Activated T-cell treated with anti-CD3 and anti-CD28 coated beads, Interleukin-2, amount 50 U/mL, for 4 hours (primary cell): ENCODE measurements around the gene ANKRD13B. TPM values are rescaled to one million over a fixed set of nuclear protein-coding genes. Genes with fewer than 3 reads are reported as not detected.

Experiments used
- ATAC-seq, 2 donors: fragments of 200-7000 bp; cut with Tn5 transposase; one replicate each; pipeline ENCODE4 v1.10.0; 2021
- DNase-seq: peaks from one replicate; pipeline ENCODE4 v3.0.0-alpha.2; 2020
- H3K27me3 Mint-ChIP-seq: one replicate; pipeline ENCODE4 v1.8.0; 2021; ENCODE audit warnings: low read depth, mixed read lengths
- H3K36me3 Mint-ChIP-seq: one replicate; pipeline ENCODE4 v1.8.0; 2022; ENCODE audit warnings: mixed read lengths; ENCODE audit not compliant: insufficient read depth
- H3K4me1 Mint-ChIP-seq: one replicate; pipeline ENCODE4 v1.8.0; 2021; ENCODE audit warnings: low read depth, mixed read lengths
- H3K4me3 Mint-ChIP-seq: one replicate; pipeline ENCODE4 v1.8.0; 2021; ENCODE audit warnings: mild to moderate bottlenecking, moderate library complexity, mixed read lengths
- H3K9me3 Mint-ChIP-seq: one replicate; pipeline ENCODE4 v1.8.0; 2021; ENCODE audit warnings: mixed read lengths
- total RNA-seq, 3 donors: library from RNA; stranded (reverse); gene quantifications; one replicate each; pipeline ENCODE4 v1.2.1, GENCODE V29; 2021

Gene ANKRD13B
- total RNA-seq, 3 donors from 2014 or later: 33.3 to 40.7 (median 40.4) TPM

DNA sequence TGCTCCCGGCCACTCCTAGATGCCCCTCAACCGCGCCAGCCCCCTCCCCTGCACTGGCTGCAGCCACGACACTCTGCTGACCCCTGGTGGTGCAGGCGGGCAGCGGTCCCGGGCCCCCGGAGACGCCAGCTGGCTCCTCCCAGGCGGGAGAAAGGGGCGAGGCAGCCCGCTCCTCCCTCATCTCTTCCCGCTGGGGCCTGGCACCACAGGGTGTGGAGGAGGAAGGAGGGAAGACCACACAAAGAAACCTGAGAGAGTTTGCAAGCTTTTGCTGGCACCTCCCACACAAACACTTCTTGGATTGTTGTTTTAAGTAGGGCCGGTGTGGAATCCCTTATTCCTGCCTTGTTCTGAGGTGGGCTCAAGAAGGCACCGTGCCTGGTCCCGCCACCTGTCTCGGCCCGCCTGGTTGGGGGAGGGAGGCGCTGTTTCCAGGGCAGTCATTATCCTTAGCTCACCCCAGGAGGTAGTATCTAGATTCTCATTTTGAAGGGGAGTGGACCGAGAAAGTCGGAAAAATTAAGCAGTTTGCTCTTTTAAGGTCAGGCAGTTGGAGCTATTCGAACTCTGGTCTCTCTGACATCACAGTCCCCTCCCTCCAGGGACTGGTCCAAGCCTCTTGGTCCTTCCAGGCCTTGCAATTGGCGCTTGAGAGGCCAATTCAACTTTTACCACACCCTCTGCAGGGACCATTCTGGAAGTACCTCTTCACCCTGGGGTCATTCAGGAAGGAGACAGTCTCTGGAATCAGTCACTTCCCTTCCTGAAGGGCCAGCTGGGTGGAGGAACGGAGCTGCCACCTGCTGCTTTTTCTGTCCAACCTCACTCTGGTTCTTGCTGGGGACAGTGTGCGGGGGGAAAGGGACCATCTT is 959 bp upstream of the ANKRD13B start:
- peak; percentile 75 for DNase-seq
- Mint-ChIP-seq H3K4me1 (peaks cover 46% of the 10 kb centered on the region), H3K27me3 (no peaks in the 10 kb centered on the region), H3K4me3 (peak overlapping the region; percentile 73), H3K9me3 (no peaks in the 10 kb centered on the region), H3K36me3 (no peaks in the 10 kb centered on the region)
- peak; percentile 17 to 35 for ATAC-seq

DNA sequence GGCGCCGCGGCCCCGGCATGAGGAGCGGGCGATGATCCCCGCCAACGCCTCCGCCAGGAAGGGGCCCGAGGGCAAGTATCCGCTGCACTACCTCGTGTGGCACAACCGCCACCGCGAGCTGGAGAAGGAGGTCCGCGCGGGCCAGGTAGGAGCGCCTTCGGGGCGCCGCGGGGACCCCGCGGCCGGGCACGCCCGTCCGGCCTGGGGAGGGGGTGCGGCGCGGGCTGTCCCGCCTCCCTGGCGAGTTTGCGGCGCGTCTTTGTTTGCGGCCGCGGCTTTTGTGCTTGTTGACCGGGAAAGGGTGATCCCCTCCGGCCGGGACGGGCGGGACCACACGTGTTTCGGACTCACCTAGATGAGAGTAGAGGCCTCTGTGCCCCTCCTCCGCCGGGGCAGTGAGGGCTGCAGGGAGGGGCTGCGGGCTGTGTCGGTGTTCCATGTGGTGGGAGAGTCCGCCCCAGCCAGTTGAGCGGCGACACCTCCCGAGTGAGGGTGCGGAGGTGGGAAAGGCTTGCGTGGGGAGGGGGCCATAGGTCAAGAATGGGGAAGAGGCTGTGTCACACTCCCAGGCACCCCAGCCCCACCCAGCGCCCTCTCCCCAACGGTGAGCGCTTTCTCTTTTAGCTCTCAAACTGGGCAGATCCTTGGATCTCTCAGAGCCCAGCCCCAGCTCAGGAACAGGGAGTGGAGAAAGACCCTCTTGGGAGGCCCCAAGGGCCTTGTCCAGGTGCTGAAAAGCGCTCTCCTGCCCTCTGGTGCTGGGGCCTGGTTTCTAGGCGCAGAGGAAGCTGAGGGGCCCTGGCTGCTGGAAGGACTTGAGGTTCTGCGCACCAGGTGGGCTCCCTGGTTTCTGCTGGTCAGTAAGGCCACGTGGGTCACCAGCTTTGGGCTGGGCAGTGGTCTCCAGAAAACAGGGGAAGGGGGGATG is 923 bp downstream of the ANKRD13B start:
- DNase-seq: peak; percentile 9
- no peaks in the 10 kb centered on the region for H3K36me3 Mint-ChIP-seq
- ATAC-seq: no peak

GRCh38 chr17:29594519-29595090 is 1.7 kb downstream of the ANKRD13B start:
- H3K36me3 Mint-ChIP-seq: no peaks in the 10 kb centered on the region
- H3K4me1 Mint-ChIP-seq: peaks cover 33% of the 10 kb centered on the region
- DNase-seq (no peak), ATAC-seq (no peak)
- no peaks in the 10 kb centered on the region for H3K9me3 Mint-ChIP-seq
- H3K4me3 Mint-ChIP-seq: peak overlapping the region; percentile 78
- H3K27me3 Mint-ChIP-seq: no peaks in the 10 kb centered on the region

More for the DNA sequence above, 923 bp downstream of the ANKRD13B start:
- peaks cover 33% of the 10 kb centered on the region for H3K4me1 Mint-ChIP-seq
- H3K4me3 Mint-ChIP-seq: peak overlapping the region; percentile 78
- H3K9me3 Mint-ChIP-seq: no peaks in the 10 kb centered on the region
- no peaks in the 10 kb centered on the region for H3K27me3 Mint-ChIP-seq

DNA sequence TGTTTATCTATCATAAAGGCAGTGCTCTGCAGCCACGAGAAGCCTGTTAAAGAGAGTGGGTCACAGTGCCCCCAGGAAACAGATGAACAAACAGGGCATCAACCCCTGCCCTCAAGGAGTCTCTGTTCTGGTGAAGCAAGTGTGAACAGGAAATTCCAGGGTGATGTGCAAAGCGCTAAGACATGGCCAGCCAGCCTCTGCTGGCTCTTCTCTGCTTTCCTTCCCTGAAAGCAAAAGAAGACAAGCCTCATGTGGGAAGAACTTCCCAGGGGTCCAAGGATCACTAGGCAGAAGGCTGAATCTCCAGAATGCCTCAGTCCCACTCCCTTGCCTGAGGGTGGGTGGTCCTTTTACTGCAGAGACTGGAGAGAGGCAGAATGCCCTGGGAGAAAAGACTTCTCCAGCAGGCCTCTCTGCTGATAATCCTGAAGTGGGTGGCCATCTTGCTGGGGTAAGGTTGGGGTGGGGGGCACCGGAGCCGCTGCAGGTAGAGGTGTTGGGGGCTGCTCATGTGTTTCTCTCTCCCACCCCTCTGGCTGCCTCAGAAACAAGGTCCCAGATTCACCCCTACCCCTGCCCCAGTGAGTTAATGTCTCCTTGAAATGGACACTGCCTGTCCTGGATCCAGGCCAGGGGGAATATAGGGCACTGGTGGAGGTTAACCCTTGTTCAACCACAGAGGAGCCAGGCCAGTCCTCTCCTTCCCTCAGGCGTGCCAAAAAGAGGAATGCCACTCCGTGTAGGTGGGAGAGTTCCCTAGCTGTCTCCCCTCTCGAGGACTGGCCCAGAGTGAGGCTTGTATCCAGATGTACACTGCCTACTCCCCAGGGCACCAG is 2.4 kb downstream of the ANKRD13B start:
- H3K27me3 Mint-ChIP-seq: no peaks in the 10 kb centered on the region
- DNase-seq: no peak
- no peaks in the 10 kb centered on the region for H3K9me3 Mint-ChIP-seq
- ATAC-seq: no peak
- no peaks in the 10 kb centered on the region for H3K36me3 Mint-ChIP-seq
- peaks cover 27% of the 10 kb centered on the region for H3K4me1 Mint-ChIP-seq
- H3K4me3 Mint-ChIP-seq: peak overlapping the region; percentile 78

GRCh38 chr17:29595943-29596774 is 3.2 kb downstream of the ANKRD13B start:
- Mint-ChIP-seq H3K4me3 (no peak overlapping the region), H3K27me3 (no peaks in the 10 kb centered on the region), H3K9me3 (no peaks in the 10 kb centered on the region), H3K36me3 (no peaks in the 10 kb centered on the region), H3K4me1 (peaks cover 19% of the 10 kb centered on the region)
- no peak for DNase-seq
- no peak for ATAC-seq

- Mint-ChIP-seq H3K4me3 (no peak overlapping the region), H3K36me3 (no peaks in the 10 kb centered on the region)
- no peak for ATAC-seq
Observed at GRCh38 chr17:29596811-29597210, 3.9 kb downstream of the ANKRD13B start.

DNA sequence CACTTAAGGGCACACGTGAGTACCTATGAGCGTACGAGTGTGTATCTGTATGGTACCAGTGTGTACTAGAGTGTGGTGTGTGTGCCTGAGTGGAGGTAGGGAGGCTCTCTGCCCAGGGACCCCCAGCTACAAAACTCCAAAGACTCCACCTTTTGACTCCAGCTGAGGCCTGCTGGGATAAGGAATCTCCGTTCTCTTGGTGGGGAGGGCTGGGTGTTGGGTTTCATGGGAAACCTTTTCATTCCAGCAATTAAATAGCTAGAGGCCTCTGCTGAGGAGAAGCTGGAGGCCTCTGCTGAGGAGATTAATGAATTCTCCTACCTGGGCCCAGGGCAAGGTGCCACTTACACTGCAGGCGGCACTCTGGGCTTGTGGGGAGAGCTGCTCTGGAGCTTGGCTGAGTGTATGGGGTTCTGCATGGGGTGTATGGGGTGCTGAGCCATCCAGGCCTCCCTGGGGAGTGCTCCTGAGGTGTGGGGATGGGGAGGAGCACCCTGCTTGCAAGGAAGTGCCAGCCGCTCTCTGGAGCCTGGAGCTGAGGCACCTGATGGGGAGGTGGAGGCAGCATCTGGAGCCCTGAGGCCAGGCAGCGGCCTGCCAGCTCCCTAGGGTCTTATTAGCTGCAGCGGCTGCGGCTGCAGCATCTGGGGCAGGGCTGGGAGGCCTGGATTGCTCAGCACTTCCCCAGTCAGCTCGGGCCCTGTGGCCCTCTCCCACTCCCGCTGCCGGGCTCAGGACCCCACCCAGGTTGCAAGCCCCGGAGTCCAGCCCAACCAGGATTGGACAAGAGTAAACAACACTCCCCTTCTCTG is 4.6 kb downstream of the ANKRD13B start:
- H3K9me3 Mint-ChIP-seq: no peaks in the 10 kb centered on the region
- H3K4me1 Mint-ChIP-seq: peaks cover 6% of the 10 kb centered on the region
- DNase-seq (no peak), ATAC-seq (no peak)
- no peaks in the 10 kb centered on the region for H3K27me3 Mint-ChIP-seq
- H3K36me3 Mint-ChIP-seq: no peaks in the 10 kb centered on the region
- no peak overlapping the region for H3K4me3 Mint-ChIP-seq

More at GRCh38 chr17:29596811-29597210, 3.9 kb downstream of the ANKRD13B start:
- peaks cover 13% of the 10 kb centered on the region for H3K4me1 Mint-ChIP-seq
- no peaks in the 10 kb centered on the region for H3K9me3 Mint-ChIP-seq
- DNase-seq: no peak
- H3K27me3 Mint-ChIP-seq: no peaks in the 10 kb centered on the region

GRCh38 chr17:29603109-29603674 is 10.3 kb downstream of the ANKRD13B start:
- no peak for DNase-seq
- ATAC-seq: no peak
- H3K4me3 Mint-ChIP-seq: no peak overlapping the region
- H3K36me3 Mint-ChIP-seq: no peaks in the 10 kb centered on the region
- no peaks in the 10 kb centered on the region for H3K4me1 Mint-ChIP-seq
- no peaks in the 10 kb centered on the region for H3K9me3 Mint-ChIP-seq
- H3K27me3 Mint-ChIP-seq: no peaks in the 10 kb centered on the region

DNA sequence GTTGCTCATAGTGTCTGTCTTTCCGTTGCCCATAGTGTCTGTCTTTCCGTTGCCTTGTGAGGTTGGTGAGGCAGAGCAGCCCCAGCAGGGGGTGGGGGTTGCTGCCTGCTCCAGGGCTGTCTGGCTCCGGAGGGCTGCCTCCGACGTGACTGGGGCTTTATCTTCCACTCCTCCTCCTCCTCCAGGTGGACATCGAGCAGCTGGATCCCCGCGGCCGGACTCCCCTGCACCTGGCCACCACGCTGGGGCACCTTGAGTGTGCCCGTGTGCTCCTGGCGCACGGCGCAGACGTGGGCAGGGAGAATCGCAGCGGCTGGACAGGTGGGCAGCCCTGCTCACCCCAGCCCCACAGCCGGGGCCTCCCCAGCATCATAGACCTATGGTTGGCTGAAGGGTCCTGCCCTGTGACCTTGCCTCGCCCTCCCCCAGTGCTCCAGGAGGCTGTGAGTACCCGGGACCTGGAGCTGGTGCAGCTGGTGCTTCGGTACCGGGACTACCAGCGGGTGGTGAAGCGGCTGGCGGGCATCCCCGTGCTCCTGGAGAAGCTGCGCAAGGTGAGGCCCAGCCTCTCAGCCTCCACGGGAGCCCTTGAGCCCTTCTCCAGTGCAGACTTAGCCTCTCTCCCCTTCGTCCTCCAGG is 14.7 kb downstream of the ANKRD13B start:
- DNase-seq (no peak), ATAC-seq (no peak)
- Mint-ChIP-seq H3K4me3 (no peak overlapping the region), H3K4me1 (no peaks in the 10 kb centered on the region), H3K27me3 (no peaks in the 10 kb centered on the region), H3K36me3 (no peaks in the 10 kb centered on the region), H3K9me3 (no peaks in the 10 kb centered on the region)

DNA sequence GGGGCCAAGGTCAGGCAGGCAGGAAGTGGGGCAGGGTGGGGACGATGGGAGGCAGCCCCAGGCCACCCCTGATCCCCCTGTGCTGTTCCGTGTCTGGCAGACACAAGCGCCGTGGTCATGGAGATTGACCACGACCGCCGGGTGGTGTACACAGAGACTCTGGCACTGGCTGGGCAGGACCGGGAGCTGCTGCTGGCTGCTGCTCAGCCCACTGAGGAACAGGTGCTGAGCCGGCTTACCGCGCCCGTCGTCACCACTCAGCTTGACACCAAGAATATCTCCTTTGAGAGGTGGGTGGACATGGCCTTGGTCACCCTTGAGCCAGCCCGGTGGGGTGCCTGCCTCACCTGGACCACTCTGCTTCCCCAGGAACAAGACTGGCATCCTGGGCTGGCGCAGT is 16.1 kb downstream of the ANKRD13B start:
- ATAC-seq: no peak
- H3K4me3 Mint-ChIP-seq: no peak overlapping the region
- H3K36me3 Mint-ChIP-seq: no peaks in the 10 kb centered on the region
- H3K9me3 Mint-ChIP-seq: no peaks in the 10 kb centered on the region
- DNase-seq: no peak
- H3K4me1 Mint-ChIP-seq: peaks cover 4% of the 10 kb centered on the region
- no peaks in the 10 kb centered on the region for H3K27me3 Mint-ChIP-seq

DNA sequence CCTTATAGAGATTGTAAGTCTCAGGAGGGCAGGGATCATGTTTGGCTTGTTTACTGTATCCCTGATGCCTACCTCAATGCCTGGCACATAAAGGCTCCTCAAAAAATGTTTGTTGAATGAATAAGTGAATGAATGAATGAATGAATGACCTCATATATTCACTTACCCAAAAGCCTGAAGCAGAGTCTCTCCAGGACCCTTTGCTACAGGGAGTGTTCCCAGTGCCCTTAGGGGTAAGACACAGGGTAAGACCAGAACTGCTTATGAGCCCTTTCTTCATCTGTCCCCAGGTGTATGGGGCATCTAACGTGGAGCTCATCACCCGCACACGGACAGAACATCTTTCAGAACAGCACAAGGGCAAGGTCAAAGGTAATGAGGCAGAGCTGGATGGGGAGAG is 17.5 kb downstream of the ANKRD13B start:
- ATAC-seq (no peak), DNase-seq (no peak)
- Mint-ChIP-seq H3K36me3 (no peaks in the 10 kb centered on the region), H3K9me3 (no peaks in the 10 kb centered on the region), H3K4me1 (peaks cover 18% of the 10 kb centered on the region), H3K27me3 (no peaks in the 10 kb centered on the region), H3K4me3 (no peak overlapping the region)
